Muscle layer of duodenum (tissue), 2 donors: ENCODE measurements around the gene HS6ST3.

Experiments used
- H3K27ac ChIP-seq: one replicate; pipeline ENCODE4 v1.7.0; 2013; ENCODE audit warnings: mild to moderate bottlenecking, low read length
- H3K27me3 ChIP-seq: one replicate; pipeline ENCODE4 v1.7.0; 2013; ENCODE audit warnings: low read depth, mild to moderate bottlenecking, control low read depth, low read length
- H3K36me3 ChIP-seq, 2 donors: one replicate each; pipeline ENCODE4 v1.7.0; 2013; ENCODE audit warnings: low read length in 2 of 2, control low read depth in 1 of 2, mild to moderate bottlenecking in 1 of 2; ENCODE audit not compliant: insufficient read depth in 2 of 2, control insufficient read depth in 1 of 2
- H3K4me1 ChIP-seq, 2 donors: one replicate each; pipeline ENCODE4 v1.7.0; 2013; ENCODE audit warnings: low read length in 2 of 2, mild to moderate bottlenecking in 2 of 2, control low read depth in 1 of 2, moderate library complexity in 1 of 2; ENCODE audit not compliant: insufficient read depth in 2 of 2, control insufficient read depth in 1 of 2
- H3K4me3 ChIP-seq, 2 donors: one replicate each; pipeline ENCODE4 v1.7.0; 2013; ENCODE audit warnings: low read length in 2 of 2, low read depth in 1 of 2, mild to moderate bottlenecking in 1 of 2
- H3K9me3 ChIP-seq, 2 donors: one replicate each; pipeline ENCODE4 v1.7.0; 2013; ENCODE audit warnings: low read length in 2 of 2, control low read depth in 1 of 2, mild to moderate bottlenecking in 1 of 2; ENCODE audit not compliant: control insufficient read depth in 1 of 2
- donor health status: healthy.

HS6ST3 gene

GRCh38 chr13:96338030-96338429 is 248.1 kb downstream of the HS6ST3 start:
- no peaks in the 10 kb centered on the region for H3K4me1 ChIP-seq

DNA sequence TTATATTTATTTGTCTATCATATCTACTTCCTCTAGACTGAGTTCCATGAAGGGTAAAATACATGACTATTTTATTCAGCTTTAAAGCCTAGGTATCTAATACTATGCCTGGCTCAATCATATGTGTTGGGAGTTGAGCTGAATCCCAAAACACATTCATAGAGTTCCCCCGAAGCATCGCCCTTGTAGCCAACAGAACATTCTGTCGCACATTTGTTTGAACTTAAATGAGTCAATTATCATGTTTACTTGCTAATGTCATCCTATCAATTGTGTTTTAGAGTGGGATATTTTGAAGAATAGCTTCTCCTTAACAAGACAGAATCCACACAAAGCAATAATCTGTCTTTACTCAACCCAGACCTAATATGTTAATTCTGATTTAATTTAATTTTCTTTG is 252.4 kb downstream of the HS6ST3 start:
- Histone ChIP-seq H3K36me3 (no peaks in the 10 kb centered on the region), H3K4me3 (no peak overlapping the region), H3K4me1 (no peaks in the 10 kb centered on the region), H3K27ac (no peak overlapping the region), H3K27me3 (no peaks in the 10 kb centered on the region), H3K9me3 (no peaks in the 10 kb centered on the region)

More at GRCh38 chr13:96338030-96338429, 248.1 kb downstream of the HS6ST3 start:
- Histone ChIP-seq H3K27me3 (no peaks in the 10 kb centered on the region), H3K9me3 (no peaks in the 10 kb centered on the region), H3K4me3 (no peak overlapping the region), H3K36me3 (no peaks in the 10 kb centered on the region), H3K27ac (no peak overlapping the region)

GRCh38 chr13:96342852-96343465 is 253.1 kb downstream of the HS6ST3 start:
- H3K27me3 ChIP-seq: no peaks in the 10 kb centered on the region
- no peak overlapping the region for H3K27ac ChIP-seq
- H3K9me3 ChIP-seq: no peaks in the 10 kb centered on the region
- no peak overlapping the region for H3K4me3 ChIP-seq
- H3K36me3 ChIP-seq: no peaks in the 10 kb centered on the region
- H3K4me1 ChIP-seq: no peaks in the 10 kb centered on the region

- Histone ChIP-seq H3K4me3 (no peak overlapping the region), H3K27ac (no peak overlapping the region), H3K27me3 (no peaks in the 10 kb centered on the region), H3K9me3 (no peaks in the 10 kb centered on the region), H3K4me1 (no peaks in the 10 kb centered on the region), H3K36me3 (no peaks in the 10 kb centered on the region)
Observed at GRCh38 chr13:96346921-96347320, 257.0 kb downstream of the HS6ST3 start.

DNA sequence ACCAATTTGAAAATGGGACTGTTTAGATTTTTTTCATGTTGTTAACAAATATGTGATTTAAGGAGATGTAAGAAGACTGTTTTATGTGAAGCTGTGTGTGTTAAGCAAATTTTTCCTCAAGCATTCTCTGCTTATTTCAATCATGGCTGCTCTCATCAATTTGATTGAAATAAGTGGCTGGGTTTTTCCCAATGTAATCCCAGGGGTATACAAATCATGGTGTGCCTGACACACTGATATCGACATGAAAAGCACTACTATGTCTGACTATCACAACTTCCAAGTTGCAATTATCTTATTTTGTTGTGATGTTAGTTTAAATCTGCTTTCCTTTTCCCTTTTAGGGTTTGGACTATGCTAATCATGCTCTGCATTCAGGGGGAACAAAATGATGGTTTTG is 283.7 kb downstream of the HS6ST3 start:
- no peak overlapping the region for H3K27ac ChIP-seq
- H3K36me3 ChIP-seq: no peaks in the 10 kb centered on the region
- H3K4me3 ChIP-seq: no peak overlapping the region

DNA sequence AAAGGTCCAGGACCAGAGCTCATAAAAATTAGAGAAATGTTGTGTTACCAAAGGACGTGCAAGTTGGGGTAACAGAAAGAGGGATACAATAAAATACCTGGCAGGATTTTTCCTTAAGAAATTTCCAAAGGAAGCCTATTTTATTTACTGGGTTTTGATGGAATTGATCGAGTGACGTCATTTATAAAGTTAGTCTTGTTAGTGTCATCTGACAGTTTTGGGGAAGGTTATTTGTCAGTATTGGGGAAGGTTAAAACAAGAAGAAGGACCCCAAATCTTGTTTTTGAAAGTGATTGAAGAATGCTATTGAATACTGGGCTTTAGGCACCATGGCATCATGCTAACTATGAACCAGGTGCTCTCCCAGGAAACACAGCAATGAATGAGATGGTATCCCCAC is 287.9 kb downstream of the HS6ST3 start:
- H3K27me3 ChIP-seq: no peaks in the 10 kb centered on the region
- no peak overlapping the region for H3K4me3 ChIP-seq
- H3K9me3 ChIP-seq: no peaks in the 10 kb centered on the region
- H3K4me1 ChIP-seq: no peaks in the 10 kb centered on the region
- no peak overlapping the region for H3K27ac ChIP-seq
- no peaks in the 10 kb centered on the region for H3K36me3 ChIP-seq

More for the DNA sequence above, 283.7 kb downstream of the HS6ST3 start:
- H3K4me1 ChIP-seq: no peaks in the 10 kb centered on the region
- no peaks in the 10 kb centered on the region for H3K27me3 ChIP-seq
- H3K9me3 ChIP-seq: no peaks in the 10 kb centered on the region

DNA sequence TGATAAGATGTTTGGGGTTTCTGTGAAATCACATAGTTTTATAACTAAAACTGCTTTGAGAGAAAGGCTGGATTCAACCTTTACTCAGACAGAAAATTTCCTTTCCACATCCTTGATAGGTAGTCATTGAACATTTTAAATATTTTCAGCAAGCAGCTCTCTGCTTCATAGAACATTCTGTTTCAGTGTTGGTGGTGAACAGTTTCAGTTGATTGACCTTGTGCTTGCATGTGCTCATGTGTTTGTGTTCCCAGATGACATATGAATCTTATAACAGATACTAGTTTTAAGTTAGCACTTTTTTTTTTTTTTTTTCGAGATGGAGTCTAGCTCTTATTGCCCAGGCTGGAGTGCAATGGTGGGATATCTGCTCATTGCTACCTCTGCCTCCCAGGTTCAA is 290.1 kb downstream of the HS6ST3 start:
- Histone ChIP-seq H3K4me1 (no peaks in the 10 kb centered on the region), H3K27ac (no peak overlapping the region), H3K9me3 (no peaks in the 10 kb centered on the region), H3K36me3 (no peaks in the 10 kb centered on the region), H3K27me3 (no peaks in the 10 kb centered on the region), H3K4me3 (no peak overlapping the region)

DNA sequence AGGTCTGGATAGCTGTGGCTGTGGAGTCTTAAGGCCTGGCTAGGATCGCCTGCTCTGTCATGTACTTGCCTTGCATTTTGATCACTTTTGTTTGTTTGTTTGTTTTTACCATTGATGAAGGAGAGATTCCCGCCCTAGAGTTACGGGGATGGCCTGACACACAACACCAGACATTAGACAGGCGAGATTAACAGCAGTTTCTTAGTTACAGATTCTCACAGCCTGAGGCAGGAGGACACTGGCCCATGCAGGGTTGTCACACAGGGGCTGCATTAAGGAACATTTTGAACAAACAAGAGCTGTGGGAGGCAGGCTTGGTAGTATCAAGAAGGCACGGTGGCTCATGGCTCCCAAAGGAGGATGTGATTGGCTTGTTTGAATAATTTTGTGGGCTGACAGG is 291.8 kb downstream of the HS6ST3 start:
- H3K4me3 ChIP-seq: no peak overlapping the region
- no peaks in the 10 kb centered on the region for H3K27me3 ChIP-seq
- H3K36me3 ChIP-seq: no peaks in the 10 kb centered on the region
- no peaks in the 10 kb centered on the region for H3K9me3 ChIP-seq
- H3K27ac ChIP-seq: no peak overlapping the region
- no peaks in the 10 kb centered on the region for H3K4me1 ChIP-seq

DNA sequence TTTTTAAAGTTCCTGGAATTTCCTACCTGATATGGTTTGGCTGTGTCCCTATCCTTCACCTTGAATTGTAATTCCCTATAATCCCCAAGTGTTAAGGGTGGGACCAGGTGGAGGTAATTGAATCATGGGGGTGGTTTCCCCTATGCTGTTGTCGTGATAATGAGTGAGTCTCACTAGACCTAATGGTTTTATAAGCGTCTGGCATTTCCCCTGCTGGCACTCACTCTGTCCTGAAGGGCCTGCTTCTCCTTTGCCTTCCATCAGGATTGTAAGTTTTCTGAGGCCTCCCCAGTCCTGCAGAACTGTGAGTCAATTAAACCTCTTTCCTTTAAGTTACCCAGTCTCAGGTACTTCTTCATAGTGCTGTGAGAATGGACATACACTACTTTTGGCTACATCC is 298.7 kb downstream of the HS6ST3 start:
- Histone ChIP-seq H3K27me3 (no peaks in the 10 kb centered on the region), H3K36me3 (no peaks in the 10 kb centered on the region), H3K4me3 (no peak overlapping the region), H3K9me3 (no peaks in the 10 kb centered on the region), H3K4me1 (no peaks in the 10 kb centered on the region), H3K27ac (no peak overlapping the region)

- Histone ChIP-seq H3K27ac (no peak overlapping the region), H3K27me3 (no peaks in the 10 kb centered on the region), H3K4me1 (no peaks in the 10 kb centered on the region), H3K36me3 (no peaks in the 10 kb centered on the region), H3K9me3 (no peaks in the 10 kb centered on the region), H3K4me3 (no peak overlapping the region)
Observed at GRCh38 chr13:96391606-96392005, 301.7 kb downstream of the HS6ST3 start.

DNA sequence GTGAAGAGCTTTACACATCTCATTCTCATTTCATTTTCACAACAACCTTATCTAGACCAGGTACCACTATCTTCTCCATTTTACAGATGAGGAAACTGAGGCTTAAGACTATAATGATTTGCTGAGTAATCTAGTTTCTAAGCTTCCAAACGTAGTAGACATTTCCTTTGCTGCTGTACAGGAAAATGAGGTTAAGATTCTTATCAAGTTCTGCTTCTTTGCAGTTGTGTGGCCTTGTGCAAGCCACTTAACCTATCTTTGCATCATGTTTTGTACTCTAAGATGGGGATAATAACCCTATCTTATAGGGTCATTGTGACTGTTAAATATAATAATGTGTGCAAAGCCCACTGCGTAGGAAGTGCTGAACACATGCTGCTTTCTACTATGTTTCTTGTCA is 307.9 kb downstream of the HS6ST3 start:
- H3K27me3 ChIP-seq: no peaks in the 10 kb centered on the region
- no peak overlapping the region for H3K27ac ChIP-seq
- no peak overlapping the region for H3K4me3 ChIP-seq
- no peaks in the 10 kb centered on the region for H3K9me3 ChIP-seq
- no peaks in the 10 kb centered on the region for H3K36me3 ChIP-seq
- no peaks in the 10 kb centered on the region for H3K4me1 ChIP-seq

DNA sequence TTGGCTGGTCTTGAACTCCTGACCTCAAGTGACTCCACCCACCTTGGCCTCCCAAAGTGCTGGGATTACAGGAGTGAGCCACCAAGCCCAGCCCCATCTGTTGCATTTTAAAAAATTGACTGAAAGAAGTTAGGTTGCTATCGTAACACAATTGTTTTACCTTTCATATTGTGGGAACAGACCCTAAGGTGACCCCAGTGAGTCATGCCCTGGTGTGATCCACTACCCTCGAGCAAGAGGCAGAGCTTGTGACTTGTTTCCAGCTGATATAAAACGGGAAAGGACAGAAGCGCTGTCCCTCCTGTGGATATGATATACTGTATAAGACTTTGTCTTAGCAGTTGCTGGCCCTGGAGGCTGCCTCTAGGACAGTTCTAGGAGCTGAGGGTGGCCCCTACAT is 308.6 kb downstream of the HS6ST3 start:
- no peaks in the 10 kb centered on the region for H3K36me3 ChIP-seq
- no peak overlapping the region for H3K27ac ChIP-seq
- H3K9me3 ChIP-seq: no peaks in the 10 kb centered on the region
- H3K27me3 ChIP-seq: no peaks in the 10 kb centered on the region
- H3K4me1 ChIP-seq: no peaks in the 10 kb centered on the region
- no peak overlapping the region for H3K4me3 ChIP-seq
